SK-N-SH (cell line): ENCODE data around the gene ANGPTL7.

Source experiments
- CTCF ChIP-seq: fragments of 200-600 bp; sonication (generic); IDR thresholded peaks from 2 replicates; pipeline ENCODE4 v1.6.1; 2017; ENCODE audit warnings: antibody characterized with exemption, mild to moderate bottlenecking, moderate library complexity
- EP300 ChIP-seq, 2 experiments: IDR thresholded peaks; 2 replicates each; pipeline versions ENCODE4 v1.4.0 to v1.6.1; 2012; ENCODE audit warnings: borderline replicate concordance in 1 of 2, low read depth in 1 of 2, low read length in 1 of 2
- GABPA ChIP-seq: IDR thresholded peaks from 2 replicates; pipeline ENCODE4 v1.4.0; 2012; ENCODE audit warnings: low read depth, mild to moderate bottlenecking
- NFIC ChIP-seq: IDR thresholded peaks from 2 replicates; pipeline ENCODE4 v1.4.0; 2012; ENCODE audit warnings: borderline replicate concordance
- NRF1 ChIP-seq: IDR thresholded peaks from 2 replicates; pipeline ENCODE4 v1.6.1; 2012; ENCODE audit warnings: low read depth, mild to moderate bottlenecking, low read length
- TAF1 ChIP-seq: IDR thresholded peaks from 2 replicates; pipeline ENCODE4 v1.6.1; 2012; ENCODE audit warnings: low read depth, mild to moderate bottlenecking, low read length, moderate library complexity, borderline replicate concordance
- TEAD4 ChIP-seq: IDR thresholded peaks from 2 replicates; pipeline ENCODE4 v1.4.0; 2012; ENCODE audit warnings: mild to moderate bottlenecking, borderline replicate concordance; ENCODE audit not compliant: insufficient read depth
- YY1 ChIP-seq: IDR thresholded peaks from 2 replicates; pipeline ENCODE4 v1.4.0; 2012; ENCODE audit warnings: low read depth, mild to moderate bottlenecking
- TF ChIP-seq, protein P1 (sequence below): IDR thresholded peaks from 2 replicates; pipeline ENCODE4 v1.4.0; 2012; ENCODE audit warnings: low read depth, borderline replicate concordance

GRCh38 chr1:11207898-11208611 lies 18.9 kb downstream of the ANGPTL7 start:
- TF ChIP-seq NRF1 (no peak), YY1 (no peak), CTCF (no peak), NFIC (no peak), EP300 (IDR thresholded peaks at IDR 0.05; ENCODE audit: borderline replicate concordance in 1 of 2, low read depth in 1 of 2, low read length in 1 of 2) (no peak), GABPA (no peak), TEAD4 (no peak), TAF1 (no peak)
- TF ChIP-seq, protein P1, sequence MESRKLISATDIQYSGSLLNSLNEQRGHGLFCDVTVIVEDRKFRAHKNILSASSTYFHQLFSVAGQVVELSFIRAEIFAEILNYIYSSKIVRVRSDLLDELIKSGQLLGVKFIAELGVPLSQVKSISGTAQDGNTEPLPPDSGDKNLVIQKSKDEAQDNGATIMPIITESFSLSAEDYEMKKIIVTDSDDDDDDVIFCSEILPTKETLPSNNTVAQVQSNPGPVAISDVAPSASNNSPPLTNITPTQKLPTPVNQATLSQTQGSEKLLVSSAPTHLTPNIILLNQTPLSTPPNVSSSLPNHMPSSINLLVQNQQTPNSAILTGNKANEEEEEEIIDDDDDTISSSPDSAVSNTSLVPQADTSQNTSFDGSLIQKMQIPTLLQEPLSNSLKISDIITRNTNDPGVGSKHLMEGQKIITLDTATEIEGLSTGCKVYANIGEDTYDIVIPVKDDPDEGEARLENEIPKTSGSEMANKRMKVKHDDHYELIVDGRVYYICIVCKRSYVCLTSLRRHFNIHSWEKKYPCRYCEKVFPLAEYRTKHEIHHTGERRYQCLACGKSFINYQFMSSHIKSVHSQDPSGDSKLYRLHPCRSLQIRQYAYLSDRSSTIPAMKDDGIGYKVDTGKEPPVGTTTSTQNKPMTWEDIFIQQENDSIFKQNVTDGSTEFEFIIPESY, result no peak
